Measurements from ENCODE around the gene CHTF18.
"Not testable (repeated sequence)": the region's sequence is repeated elsewhere in the genome, so short reads cannot be mapped to it uniquely, and the experiment has no call there.

Gene CHTF18

DNA sequence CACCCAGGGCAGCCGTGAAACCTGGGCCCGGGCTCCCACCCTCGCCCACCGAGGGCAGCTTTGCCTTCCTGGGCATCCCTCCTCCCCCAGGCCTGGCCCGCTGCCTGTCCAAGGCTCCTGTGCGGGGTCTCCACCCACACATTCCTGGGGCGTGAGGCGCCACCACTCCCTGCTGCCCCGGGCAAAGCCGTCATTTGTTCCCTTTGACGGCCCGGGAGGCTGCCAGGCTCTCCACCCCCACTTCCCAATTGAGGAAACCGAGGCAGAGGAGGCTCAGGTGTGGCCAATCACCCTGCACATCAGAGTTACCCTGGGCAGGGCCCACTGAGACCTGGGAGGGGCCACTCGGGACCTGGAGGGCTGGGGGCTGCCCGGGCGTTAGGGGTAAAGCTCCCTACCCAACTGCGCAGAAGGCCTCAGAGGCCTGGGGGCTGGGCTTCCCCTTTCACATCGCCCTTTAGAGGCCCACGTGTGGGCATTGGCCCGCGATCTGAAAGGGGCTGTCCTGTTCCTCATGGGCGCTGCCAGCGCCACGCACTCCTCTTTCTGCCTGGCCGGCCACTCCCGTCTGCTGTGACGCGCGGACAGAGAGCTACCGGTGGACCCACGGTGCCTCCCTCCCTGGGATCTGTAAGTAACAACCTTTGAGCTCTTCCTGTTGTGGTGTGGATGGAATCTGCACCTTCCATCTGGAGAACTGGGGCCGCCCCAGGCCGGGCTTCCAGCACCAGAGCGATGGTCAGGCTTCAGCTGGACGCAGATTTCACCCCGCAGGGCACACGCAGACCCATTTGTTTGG is 27.7 kb upstream of the CHTF18 start, which contains the start of gene MSLN:
Gene MSLN (plus strand): TSS at position 190 of the 799 bp plus-strand sequence. CDS start 1,947 bp downstream, outside the sequence.
- DNase-seq, result no peak

- no peak for DNase-seq
These were observed 26.6 kb upstream of the CHTF18 start for GRCh38 chr16:761625-762513.

DNA sequence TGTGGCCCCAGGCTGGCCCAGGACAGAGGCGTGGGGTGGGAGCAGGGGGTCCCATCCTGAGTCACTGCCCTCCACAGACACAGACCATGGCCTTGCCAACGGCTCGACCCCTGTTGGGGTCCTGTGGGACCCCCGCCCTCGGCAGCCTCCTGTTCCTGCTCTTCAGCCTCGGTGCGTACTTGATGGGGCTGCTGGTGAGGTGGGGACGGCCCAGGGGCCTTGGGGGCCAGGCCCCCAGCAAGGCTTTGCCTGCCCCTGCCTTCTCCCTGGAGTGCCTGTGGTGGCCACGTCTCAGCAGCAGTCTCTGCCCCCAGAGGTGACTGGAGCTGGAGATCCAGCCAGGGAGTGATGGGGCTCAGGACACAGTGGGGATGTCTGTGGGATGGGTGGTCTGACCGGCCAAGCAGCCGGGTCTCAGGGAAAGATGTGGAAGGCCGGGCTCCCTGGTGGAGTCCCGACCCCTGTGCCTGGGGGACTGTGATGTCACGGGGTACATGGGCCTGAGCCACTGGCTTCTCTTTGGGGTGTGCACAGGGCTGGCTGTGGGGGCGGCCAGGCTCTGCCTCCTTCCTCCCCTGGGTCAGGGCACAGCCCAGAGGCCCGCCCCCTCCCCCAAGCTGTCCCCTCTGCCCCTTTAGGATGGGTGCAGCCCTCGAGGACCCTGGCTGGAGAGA is 25.7 kb upstream of the CHTF18 start:
- DNase-seq, result no peak

DNA sequence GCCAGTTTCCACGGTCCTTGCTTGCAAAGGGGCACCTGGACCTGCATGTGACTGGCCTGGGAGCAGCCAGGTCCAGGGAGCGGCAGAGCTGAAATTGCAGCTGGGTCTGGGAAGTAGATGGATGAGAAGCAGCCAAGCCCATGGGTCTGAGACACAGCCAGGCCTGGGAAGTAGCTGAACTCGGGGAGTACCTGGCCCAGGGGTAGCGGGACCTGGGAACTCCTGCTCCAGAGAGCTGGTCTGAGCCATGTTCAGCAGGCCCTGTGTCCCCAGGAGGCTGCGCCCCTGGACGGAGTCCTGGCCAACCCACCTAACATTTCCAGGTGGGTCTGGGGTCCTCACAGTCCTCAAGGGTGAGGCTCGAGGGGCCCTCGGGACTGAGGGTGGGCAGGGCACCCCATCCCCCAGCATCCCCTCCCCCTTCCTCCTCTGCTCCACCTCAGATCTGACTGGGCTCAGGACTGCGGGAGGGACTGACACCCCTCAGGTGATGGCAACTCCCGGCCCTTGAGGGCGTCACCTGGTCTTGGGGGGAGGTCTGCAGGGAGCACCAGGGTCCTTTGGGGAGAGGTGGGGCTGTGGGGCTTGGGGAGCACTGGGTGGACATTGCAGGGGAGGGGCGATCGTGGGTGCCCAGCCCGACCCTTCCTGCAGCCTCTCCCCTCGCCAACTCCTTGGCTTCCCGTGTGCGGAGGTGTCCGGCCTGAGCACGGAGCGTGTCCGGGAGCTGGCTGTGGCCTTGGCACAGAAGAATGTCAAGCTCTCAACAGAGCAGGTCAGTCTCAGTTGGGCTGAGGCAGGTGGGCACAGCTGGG is 24.8 kb upstream of the CHTF18 start:
- no peak for DNase-seq

DNA sequence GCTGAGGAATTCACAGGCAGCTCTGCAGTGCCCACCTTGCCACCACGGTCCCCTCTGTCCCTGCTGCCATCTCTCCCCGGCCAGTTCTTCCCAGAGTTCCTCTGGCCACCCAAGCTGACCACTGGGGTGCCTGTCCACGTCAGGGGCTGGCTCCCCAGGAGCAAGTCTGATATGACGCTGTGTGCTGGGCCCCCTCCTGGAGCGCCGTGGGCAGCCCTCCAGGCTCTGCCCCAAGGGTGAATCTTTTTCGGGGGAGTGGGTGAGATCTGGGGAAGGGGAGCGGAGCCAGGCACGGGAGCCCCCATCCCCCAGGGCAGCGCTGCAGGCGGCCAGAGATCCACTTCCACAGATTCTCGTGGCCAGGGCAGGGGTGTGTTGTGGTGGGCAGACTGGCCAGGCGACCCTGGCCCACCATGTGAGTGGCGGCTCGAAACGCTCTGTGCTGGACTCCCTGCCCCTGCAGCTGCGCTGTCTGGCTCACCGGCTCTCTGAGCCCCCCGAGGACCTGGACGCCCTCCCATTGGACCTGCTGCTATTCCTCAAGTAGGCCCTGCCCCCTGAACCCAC is 24.2 kb upstream of the CHTF18 start:
- DNase-seq, result no peak

- DNase-seq, result no peak
These were observed 23.5 kb upstream of the CHTF18 start for GRCh38 chr16:764848-765487.

- DNase-seq, result no peak
These were observed 22.9 kb upstream of the CHTF18 start for GRCh38 chr16:765488-765865.

DNA sequence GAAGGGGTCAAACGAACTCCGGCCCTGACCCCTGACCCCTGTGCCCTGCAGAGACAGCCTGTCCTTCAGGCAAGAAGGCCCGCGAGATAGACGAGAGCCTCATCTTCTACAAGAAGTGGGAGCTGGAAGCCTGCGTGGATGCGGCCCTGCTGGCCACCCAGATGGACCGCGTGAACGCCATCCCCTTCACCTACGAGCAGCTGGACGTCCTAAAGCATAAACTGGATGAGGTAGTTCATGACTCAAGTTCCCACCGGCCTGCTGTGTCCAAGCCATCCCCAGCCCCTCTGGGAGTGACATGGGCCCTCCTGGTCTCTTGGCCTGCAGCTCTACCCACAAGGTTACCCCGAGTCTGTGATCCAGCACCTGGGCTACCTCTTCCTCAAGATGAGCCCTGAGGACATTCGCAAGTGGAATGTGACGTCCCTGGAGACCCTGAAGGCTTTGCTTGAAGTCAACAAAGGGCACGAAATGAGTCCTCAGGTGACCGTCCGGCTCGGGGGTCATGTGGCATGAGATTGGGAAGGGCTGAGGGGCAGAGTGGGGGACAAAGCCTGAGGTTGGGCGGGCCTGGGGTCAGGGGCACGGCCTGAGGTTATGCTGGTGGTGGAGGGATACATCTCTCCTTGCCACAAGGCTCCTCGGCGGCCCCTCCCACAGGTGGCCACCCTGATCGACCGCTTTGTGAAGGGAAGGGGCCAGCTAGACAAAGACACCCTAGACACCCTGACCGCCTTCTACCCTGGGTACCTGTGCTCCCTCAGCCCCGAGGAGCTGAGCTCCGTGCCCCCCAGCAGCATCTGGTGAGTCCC is 22.2 kb upstream of the CHTF18 start:
- no peak for DNase-seq

DNA sequence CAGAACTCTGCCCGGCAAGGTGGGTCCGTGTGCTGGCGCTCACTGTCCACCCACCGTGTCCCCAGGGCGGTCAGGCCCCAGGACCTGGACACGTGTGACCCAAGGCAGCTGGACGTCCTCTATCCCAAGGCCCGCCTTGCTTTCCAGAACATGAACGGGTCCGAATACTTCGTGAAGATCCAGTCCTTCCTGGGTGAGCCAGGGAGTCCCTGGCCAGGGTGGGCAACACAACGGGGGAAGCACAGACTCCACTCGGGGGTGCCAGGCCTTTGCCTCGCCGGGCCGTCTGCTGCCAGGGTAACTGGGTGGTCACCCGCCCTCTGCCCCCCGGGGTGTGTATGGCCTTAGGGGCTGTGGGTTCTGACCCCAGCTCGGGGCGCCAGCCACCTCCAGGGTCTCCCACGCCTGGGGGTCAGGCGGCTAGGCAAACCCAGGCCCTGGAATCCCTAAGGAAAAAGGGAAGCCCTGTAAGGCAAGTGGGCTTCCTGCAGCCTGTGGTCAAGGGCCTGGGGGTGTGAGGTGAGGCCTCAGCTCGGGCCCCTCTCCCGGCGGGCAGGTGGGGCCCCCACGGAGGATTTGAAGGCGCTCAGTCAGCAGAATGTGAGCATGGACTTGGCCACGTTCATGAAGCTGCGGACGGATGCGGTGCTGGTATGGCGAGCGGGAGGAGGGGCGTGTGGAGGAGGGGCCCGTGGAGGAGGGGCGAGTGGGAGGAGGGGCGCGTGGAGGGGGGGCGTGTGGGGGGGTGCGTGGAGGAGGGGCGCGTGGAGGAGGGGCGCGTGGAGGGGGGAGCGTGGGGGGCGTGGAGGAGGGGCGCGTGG is 21.4 kb upstream of the CHTF18 start:
- no peak for DNase-seq

- no peak for DNase-seq
These were observed 20.6 kb upstream of the CHTF18 start for GRCh38 chr16:767743-768235.

- DNase-seq, result no peak
These were observed 20.0 kb upstream of the CHTF18 start for GRCh38 chr16:768428-768827.

DNA sequence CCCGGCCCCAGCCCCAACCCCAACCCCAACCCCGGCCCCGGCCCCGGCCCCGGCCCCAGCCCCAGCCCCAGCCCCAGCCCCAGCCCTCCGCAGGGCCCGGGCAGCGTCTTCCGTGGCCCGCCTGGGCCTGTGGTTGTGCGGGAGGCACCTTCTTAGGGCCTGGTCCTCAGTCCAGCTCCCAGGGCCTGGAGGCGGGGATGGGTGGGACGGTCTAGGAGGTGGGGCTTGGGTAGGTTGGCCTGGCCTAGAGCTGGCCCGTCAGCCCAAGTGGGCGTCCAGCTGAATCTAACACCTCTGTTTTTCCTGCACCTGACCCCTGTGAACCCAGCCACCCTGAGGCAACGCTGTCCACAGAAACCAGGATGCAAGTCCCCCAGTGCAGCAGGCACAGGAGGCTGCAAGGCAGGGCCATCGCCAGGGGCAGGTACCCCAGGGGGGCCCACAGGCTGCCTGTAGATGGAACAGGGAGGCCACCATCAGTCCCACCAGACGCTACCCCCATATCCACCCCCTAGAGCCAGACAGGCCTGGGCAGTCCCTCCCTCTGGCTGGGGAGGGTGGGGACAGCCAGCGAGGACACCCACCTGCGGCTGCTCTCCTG is 19.1 kb upstream of the CHTF18 start:
- DNase-seq, result no peak

DNA sequence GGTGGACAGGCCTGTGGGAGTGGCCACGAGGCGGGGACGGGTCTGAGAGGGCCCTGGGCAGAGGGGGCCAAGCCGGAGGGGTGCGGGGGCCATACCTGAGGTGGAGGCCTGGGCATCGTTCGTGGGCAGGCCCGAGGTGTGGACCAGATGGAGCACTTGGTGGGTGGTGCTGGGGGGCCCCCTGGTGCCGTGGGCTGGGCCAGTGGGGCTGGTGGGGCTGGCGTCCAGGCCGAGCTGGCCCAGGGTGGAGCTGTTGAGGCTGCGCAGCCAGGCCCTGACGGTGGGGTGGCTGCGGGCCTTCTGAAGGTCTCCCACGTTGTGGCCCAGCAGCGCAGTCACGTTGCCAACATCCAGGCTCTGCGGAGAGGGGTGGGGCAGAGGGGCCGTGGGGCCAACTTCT is 18.5 kb upstream of the CHTF18 start:
- no peak for DNase-seq

DNA sequence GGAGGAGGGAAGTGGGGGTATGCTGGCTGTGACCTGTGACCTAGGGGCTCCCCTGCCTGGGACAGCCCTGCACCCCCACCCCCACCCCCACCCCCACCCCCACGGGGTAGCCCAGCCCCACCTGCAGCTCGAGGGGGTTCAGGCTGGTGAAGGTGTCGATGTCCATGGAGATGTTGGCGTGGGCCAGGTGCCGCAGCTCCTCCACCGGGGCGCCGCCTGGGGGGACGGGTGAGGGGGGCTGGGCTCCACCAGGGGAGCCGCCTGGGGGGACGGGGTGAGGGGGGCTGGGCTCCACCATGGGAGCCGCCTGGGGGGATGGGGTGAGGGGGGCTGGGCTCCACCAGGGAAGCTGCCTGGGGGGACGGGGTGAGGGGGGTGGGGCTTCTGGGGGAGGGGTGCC is 18.0 kb upstream of the CHTF18 start:
- DNase-seq, result no peak

DNA sequence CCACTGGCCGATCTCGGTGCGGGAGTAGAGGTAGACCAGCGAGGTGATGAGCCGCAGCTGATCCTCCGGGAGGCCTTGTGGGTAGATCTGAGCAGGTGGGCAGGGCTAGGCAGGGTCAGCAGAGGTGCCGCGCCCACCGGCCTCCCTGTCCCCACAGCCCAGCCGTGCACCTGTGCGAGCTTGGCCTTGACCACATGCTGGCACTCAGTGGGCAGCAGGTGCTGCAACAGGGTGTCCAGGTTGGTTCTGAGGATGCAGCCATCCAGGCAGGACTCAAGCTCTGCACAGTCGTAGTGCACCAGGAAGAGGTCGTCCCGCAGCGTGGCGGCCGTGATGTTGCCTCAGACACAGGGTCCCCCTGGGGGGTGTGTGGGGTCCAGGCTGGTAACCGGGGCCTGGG is 15.5 kb upstream of the CHTF18 start:
- DNase-seq, result no peak

- DNase-seq, result no peak
These were observed 14.1 kb upstream of the CHTF18 start for GRCh38 chr16:774086-775001.

GRCh38 chr16:775236-775796 is 13.1 kb upstream of the CHTF18 start:
- no peak for DNase-seq

- not testable (repeated sequence) for DNase-seq
These were observed 12.1 kb upstream of the CHTF18 start for GRCh38 chr16:776298-776697.

Data from activated naive CD4-positive, alpha-beta T cell (primary cell).